GM19324 (cell line): ENCODE results near the gene CACNA2D1.
"Not testable (repeated sequence)": the region's sequence is repeated elsewhere in the genome, so short reads cannot be mapped to it uniquely, and the experiment has no call there.

ENCODE experiments used
- ATAC-seq: cut with Tn5 transposase; IDR thresholded peaks from one replicate; pipeline ENCODE4 v1.9.1; 2021; ENCODE audit warnings: mild to moderate bottlenecking, moderate library complexity; ENCODE audit not compliant: unreplicated experiment, low FRiP score

The CACNA2D1 gene

GRCh38 chr7:82395147-82395546, 48.4 kb downstream of the CACNA2D1 start:
- ATAC-seq, result no peak

- ATAC-seq, result no peak
Observed at GRCh38 chr7:82393840-82394220, 49.7 kb downstream of the CACNA2D1 start.

GRCh38 chr7:82393076-82393839, 50.3 kb downstream of the CACNA2D1 start:
- ATAC-seq, result no peak

GRCh38 chr7:82390936-82391335, 52.6 kb downstream of the CACNA2D1 start:
- ATAC-seq, result no peak

GRCh38 chr7:82389876-82390275, 53.7 kb downstream of the CACNA2D1 start:
- ATAC-seq, result no peak

- no peak for ATAC-seq
Observed at GRCh38 chr7:82388138-82388537, 55.4 kb downstream of the CACNA2D1 start.

- ATAC-seq, result not testable (repeated sequence)
Observed at GRCh38 chr7:82386571-82386970, 57.0 kb downstream of the CACNA2D1 start.

- ATAC-seq, result no peak
Observed at GRCh38 chr7:82384779-82385178, 58.8 kb downstream of the CACNA2D1 start.

GRCh38 chr7:82384051-82384464, 59.5 kb downstream of the CACNA2D1 start:
- ATAC-seq, result peak; percentile 71

GRCh38 chr7:82382276-82382675, 61.3 kb downstream of the CACNA2D1 start:
- no peak for ATAC-seq

GRCh38 chr7:82376739-82377138, 66.8 kb downstream of the CACNA2D1 start:
- ATAC-seq, result no peak

- no peak for ATAC-seq
Observed at GRCh38 chr7:82375713-82376112, 67.9 kb downstream of the CACNA2D1 start.

GRCh38 chr7:82375129-82375528, 68.4 kb downstream of the CACNA2D1 start:
- no peak for ATAC-seq

- no peak for ATAC-seq
Observed at GRCh38 chr7:82373926-82374635, 69.5 kb downstream of the CACNA2D1 start.

GRCh38 chr7:82364671-82365070, 78.9 kb downstream of the CACNA2D1 start:
- no peak for ATAC-seq

GRCh38 chr7:82364048-82364447, 79.5 kb downstream of the CACNA2D1 start:
- ATAC-seq, result no peak

- no peak for ATAC-seq
Observed at GRCh38 chr7:82362129-82362706, 81.4 kb downstream of the CACNA2D1 start.

- ATAC-seq, result no peak
Observed at GRCh38 chr7:82360591-82361368, 82.8 kb downstream of the CACNA2D1 start.

GRCh38 chr7:82359426-82359825, 84.2 kb downstream of the CACNA2D1 start:
- no peak for ATAC-seq

GRCh38 chr7:82358923-82359322, 84.7 kb downstream of the CACNA2D1 start:
- ATAC-seq, result no peak
